HG03045 (cell line): ENCODE results near the gene HUWE1.
A peak's percentile ranks its signal among the peaks of the same experiment; 100 is the strongest.

Source experiments
- ATAC-seq: cut with Tn5 transposase; IDR thresholded peaks from one replicate; pipeline ENCODE4 v1.9.1; 2021; ENCODE audit warnings: mild to moderate bottlenecking, moderate library complexity; ENCODE audit not compliant: unreplicated experiment

Gene HUWE1

GRCh38 chrX:53694642-53695041 is 8.1 kb upstream of the HUWE1 start:
- ATAC-seq = no peak

GRCh38 chrX:53688300-53688699 is 1.8 kb upstream of the HUWE1 start:
- ATAC-seq = no peak

GRCh38 chrX:53685711-53686110 is 808 bp downstream of the HUWE1 start:
- ATAC-seq = no peak

GRCh38 chrX:53684415-53685192 is 1.9 kb downstream of the HUWE1 start:
- no peak for ATAC-seq

GRCh38 chrX:53683556-53684414 is 2.7 kb downstream of the HUWE1 start:
- ATAC-seq = peak; percentile 65

- no peak for ATAC-seq
These were observed 3.5 kb downstream of the HUWE1 start for GRCh38 chrX:53682885-53683555.

GRCh38 chrX:53681661-53682060 is 4.9 kb downstream of the HUWE1 start:
- no peak for ATAC-seq

GRCh38 chrX:53678667-53679066 is 7.9 kb downstream of the HUWE1 start:
- ATAC-seq = no peak

GRCh38 chrX:53677286-53677685 is 9.2 kb downstream of the HUWE1 start:
- no peak for ATAC-seq

- ATAC-seq = no peak
These were observed 11.9 kb downstream of the HUWE1 start for GRCh38 chrX:53674581-53674980.

- ATAC-seq = no peak
These were observed 17.3 kb downstream of the HUWE1 start for GRCh38 chrX:53669258-53669657.

- no peak for ATAC-seq
These were observed 20.3 kb downstream of the HUWE1 start for GRCh38 chrX:53666171-53666570.

- no peak for ATAC-seq
These were observed 26.5 kb downstream of the HUWE1 start for GRCh38 chrX:53660004-53660403.

- ATAC-seq = no peak
These were observed 27.5 kb downstream of the HUWE1 start for GRCh38 chrX:53659039-53659438.

- ATAC-seq = no peak
These were observed 29.7 kb downstream of the HUWE1 start for GRCh38 chrX:53656845-53657244.

GRCh38 chrX:53654376-53654775 is 32.1 kb downstream of the HUWE1 start:
- no peak for ATAC-seq

- ATAC-seq = no peak
These were observed 41.8 kb downstream of the HUWE1 start for GRCh38 chrX:53644751-53645150.

GRCh38 chrX:53642337-53642736 is 44.2 kb downstream of the HUWE1 start:
- ATAC-seq = no peak

GRCh38 chrX:53639257-53639656 is 47.3 kb downstream of the HUWE1 start:
- ATAC-seq = no peak

- no peak for ATAC-seq
These were observed 49.0 kb downstream of the HUWE1 start for GRCh38 chrX:53637479-53637878.

GRCh38 chrX:53631156-53631555 is 55.4 kb downstream of the HUWE1 start:
- no peak for ATAC-seq

- ATAC-seq = no peak
These were observed 56.3 kb downstream of the HUWE1 start for GRCh38 chrX:53630261-53630660.
